Motor neuron (in vitro differentiated cells): Measurements from ENCODE around the gene CHST10. TPM values are rescaled to one million over a fixed set of nuclear protein-coding genes. Genes with fewer than 3 reads are reported as not detected.
"Not testable (repeated sequence)": the region's sequence is repeated elsewhere in the genome, so short reads cannot be mapped to it uniquely, and the experiment has no call there.

ENCODE experiments used
- ATAC-seq, 8 experiments: fragments of 200-7000 bp; cut with Tn5 transposase; replicated peaks in 6 of 8; 2 replicates each; pipeline ENCODE4 v1.8.0; 2021; ENCODE audit warnings: mild to moderate bottlenecking in 8 of 8, moderate library complexity in 8 of 8
- H3K27ac ChIP-seq, 2 donors: fragments of 250-450 bp; sonication (Bioruptor Pico); 2 replicates each; pipeline ENCODE4 v1.9.0; 2021; ENCODE audit warnings: antibody characterized with exemption in 2 of 2, mild to moderate bottlenecking in 2 of 2, moderate library complexity in 1 of 2
- H3K4me1 ChIP-seq, 2 donors: fragments of 250-450 bp; sonication (Bioruptor Pico); replicated peaks in 1 of 2; 2 replicates each; pipeline ENCODE4 v1.6.1; 2021; ENCODE audit warnings: antibody characterized with exemption in 2 of 2, mild to moderate bottlenecking in 2 of 2, moderate library complexity in 1 of 2
- H3K4me3 ChIP-seq, 5 donors: fragments of 250-450 bp; sonication (Bioruptor Pico); 2 replicates each; pipeline ENCODE4 v1.9.0; 2021; ENCODE audit warnings: antibody characterized with exemption in 5 of 5, mild to moderate bottlenecking in 5 of 5, moderate library complexity in 4 of 5
- WGBS, 10 experiments: fragments of 450-650 bp; shearing (Covaris generic); methylation state at CpG; one replicate each; pipeline ENCODE4 v1.0.0; 2022; 5-methylcytosine and 5-hydroxymethylcytosine counted together
- in situ Hi-C, 9 experiments: fragments of 400-800 bp; cut with MboI; loops; one replicate each; pipeline ENCODE4 v1.15.0; 2021; ENCODE audit warnings: low sequenced_read_pairs in 9 of 9, low pct_unique_long_range_greater_than_20kb in 2 of 9; ENCODE audit not compliant: unreplicated experiment in 9 of 9
- total RNA-seq, 8 experiments: library from RNA; unstranded; fragments of 300-600 nt; gene quantifications; 2 replicates each; pipeline versions ENCODE4 v1.2.3 to v1.2.4, GENCODE V29; 2022

CHST10 gene
- total RNA-seq, 8 experiments from 2014 or later: 2.5 to 40.8 (median 20.6) TPM

DNA sequence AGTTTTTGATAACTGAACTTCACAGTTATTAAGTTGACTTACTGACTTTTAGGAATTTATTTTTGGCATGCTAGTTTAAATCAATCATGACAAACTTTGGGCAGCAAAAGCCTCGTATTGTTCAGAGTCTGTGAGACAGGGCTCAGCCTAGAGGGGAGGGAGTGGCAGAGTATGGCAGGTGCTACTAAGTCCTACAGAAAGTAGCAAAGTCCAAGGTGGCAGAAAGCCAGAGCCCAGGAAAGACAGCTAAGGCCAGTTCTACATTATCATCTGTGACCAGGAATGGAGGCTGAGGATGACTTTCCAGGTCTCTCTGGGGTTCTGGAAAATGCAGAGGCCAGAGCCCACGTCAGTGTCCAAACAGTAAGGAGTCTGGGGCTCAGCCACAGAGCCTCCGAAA is 34.2 kb downstream of the CHST10 start:
- in situ Hi-C loops: loop anchor here in 4 of 9 experiments (5.0 to 25.0 kb wide), 3 partner anchors 121 to 671 kb away; no protein-coding TSS in a partner anchor
- H3K4me3 ChIP-seq: no peak overlapping the region
- ATAC-seq: no peak
- H3K4me1 ChIP-seq: peaks cover 4 to 6% of the 10 kb centered on the region in 2 donors
- 0 to 94% (median 80%) methylated on average over 1 to 2 of the region's 3 CpGs; no CpG with 5 or more reads in 2 of the 10 experiments for WGBS, 10 experiments
- no peak overlapping the region for H3K27ac ChIP-seq

DNA sequence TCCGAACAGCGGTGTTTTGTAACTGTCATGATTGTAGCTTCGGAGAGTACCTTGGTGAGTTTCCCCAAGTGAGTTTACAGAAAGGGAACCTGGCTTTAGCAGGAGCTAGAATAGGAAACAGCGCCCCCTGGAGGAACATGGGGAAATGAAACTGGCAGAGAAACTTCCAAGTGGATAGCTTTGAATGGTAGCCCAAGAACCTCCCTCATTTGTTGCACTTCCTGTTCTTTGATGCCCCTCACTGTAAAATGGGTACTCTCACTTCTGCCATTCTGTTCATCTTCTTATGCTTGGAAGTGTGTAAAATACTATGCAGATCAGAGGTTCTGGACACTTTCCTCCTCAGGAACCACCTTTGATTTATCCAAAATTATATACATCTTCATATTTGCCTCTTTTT is 36.2 kb downstream of the CHST10 start:
- ATAC-seq: peak in 7 of 8 experiments; percentile 39 to 80 (median 68)
- peaks cover 4 to 6% of the 10 kb centered on the region in 2 donors for H3K4me1 ChIP-seq
- 0 to 47% (median 13%) methylated on average over 1 to 4 of the region's 4 CpGs; no CpG with 5 or more reads in 1 of the 10 experiments for WGBS, 10 experiments
- no peak overlapping the region for H3K4me3 ChIP-seq
- in situ Hi-C loops: loop anchor here in 4 of 9 experiments (5.0 to 25.0 kb wide), 3 partner anchors 119 to 669 kb away; no protein-coding TSS in a partner anchor
- no peak overlapping the region for H3K27ac ChIP-seq

DNA sequence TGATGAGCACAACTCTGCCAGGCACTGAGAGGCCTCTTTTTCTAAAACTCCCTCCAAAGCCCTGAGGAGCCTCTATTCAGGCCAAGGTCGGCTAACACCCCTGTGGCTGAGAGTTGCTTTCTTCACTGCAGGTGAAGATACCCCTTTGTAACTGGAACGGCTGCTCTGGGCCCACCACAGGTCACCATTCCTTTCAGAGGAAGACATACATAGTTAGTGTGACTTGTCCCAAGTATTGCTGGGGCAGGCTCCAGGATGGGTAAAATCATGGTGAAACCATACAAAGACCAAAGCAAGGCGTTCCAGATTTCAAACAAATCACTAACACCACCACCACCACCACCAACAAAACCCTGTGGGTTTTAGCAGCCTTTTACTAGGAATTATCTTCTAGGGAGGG is 36.8 kb downstream of the CHST10 start:
- H3K4me1 ChIP-seq: peaks cover 4 to 6% of the 10 kb centered on the region in 2 donors
- in situ Hi-C loops: loop anchor here in 4 of 9 experiments (5.0 to 25.0 kb wide), 3 partner anchors 118 to 668 kb away; no protein-coding TSS in a partner anchor
- no peak for ATAC-seq
- WGBS, 10 experiments: 50 to 82% methylated on average over 1 to 3 of the region's 3 CpGs; no CpG with 5 or more reads in 8 of the 10 experiments
- H3K27ac ChIP-seq: no peak overlapping the region
- H3K4me3 ChIP-seq: no peak overlapping the region

DNA sequence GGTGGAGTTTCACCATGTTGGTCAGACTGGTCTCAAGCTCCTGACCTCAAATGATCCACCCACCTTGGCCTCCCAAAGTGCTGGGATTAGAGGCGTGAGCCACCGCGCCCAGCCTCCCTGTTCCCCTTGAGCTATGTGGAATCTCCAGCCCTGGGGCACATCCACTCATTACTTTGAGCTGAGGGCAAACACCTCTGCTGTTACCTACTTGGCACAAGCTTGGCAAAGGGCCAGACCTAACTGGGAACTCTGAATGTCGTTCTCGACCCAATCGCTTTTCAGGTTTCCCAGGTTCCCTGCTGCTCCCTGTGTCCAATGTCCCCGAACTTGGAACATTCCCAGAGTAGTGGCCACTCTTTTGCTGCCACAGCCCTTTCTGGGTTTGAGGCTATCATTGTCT is 40.6 kb downstream of the CHST10 start:
- ATAC-seq: no peak
- WGBS, 10 experiments: 60 to 100% (median 90%) methylated on average over 1 to 6 of the region's 7 CpGs; no CpG with 5 or more reads in 2 of the 10 experiments
- Histone ChIP-seq H3K4me3 (no peak overlapping the region), H3K27ac (no peak overlapping the region), H3K4me1 (peaks cover 4 to 6% of the 10 kb centered on the region in 2 donors)
- in situ Hi-C loops: loop anchor here in 4 of 9 experiments (10.0 to 25.0 kb wide), 3 partner anchors 112 to 665 kb away; no protein-coding TSS in a partner anchor

DNA sequence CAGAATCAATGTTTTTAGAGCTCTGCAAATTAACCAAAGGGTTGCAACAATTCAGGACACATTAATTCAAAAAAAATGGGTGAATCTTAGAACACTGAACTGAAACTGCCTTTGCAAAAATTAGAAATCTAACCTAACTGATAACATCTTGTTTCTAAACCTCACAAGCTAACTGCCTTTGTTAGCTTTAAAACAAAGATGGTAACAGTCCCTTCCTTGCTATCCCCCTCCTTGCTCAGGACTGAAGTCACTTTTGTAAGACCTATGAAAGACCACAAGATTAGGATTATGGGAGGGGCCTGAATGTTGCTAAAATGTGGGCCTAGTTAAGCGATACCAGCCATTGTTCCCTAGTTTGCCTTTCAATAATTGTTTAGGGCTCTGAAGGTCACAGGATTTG is 50.3 kb downstream of the CHST10 start:
- Histone ChIP-seq H3K4me1 (no peaks in the 10 kb centered on the region), H3K4me3 (no peak overlapping the region), H3K27ac (no peak overlapping the region)
- in situ Hi-C loops: no loop called here
- ATAC-seq: no peak
- WGBS, 10 experiments: 33 to 100% (median 78%) methylated on average over 1 of the region's 1 CpG; no CpG with 5 or more reads in 3 of the 10 experiments

DNA sequence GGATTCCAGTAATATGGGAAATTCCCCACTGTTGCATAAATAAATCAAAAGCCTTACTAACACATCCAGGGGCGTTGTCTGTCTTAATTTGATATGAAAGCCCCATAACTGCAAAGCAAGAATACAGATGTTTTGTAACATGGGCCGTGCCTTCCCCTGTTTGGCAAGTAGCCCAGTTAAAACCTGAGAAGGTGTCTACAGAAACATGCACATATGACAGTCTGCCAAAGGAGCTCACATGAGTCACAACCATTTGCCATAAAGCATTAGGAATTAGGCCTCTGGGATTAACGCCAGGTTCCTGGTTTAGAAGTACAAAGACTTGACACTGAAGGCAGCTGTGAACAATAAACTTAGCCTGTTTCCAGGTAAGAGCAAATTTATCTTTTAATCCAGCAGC is 52.0 kb downstream of the CHST10 start:
- Histone ChIP-seq H3K4me1 (no peaks in the 10 kb centered on the region), H3K27ac (no peak overlapping the region), H3K4me3 (no peak overlapping the region)
- in situ Hi-C loops: no loop called here
- peak in 2 of 8 experiments; percentile 46 to 48 for ATAC-seq
- WGBS, 10 experiments: 0 to 86% (median 33%) methylated on average over 1 to 3 of the region's 3 CpGs; no CpG with 5 or more reads in 3 of the 10 experiments

DNA sequence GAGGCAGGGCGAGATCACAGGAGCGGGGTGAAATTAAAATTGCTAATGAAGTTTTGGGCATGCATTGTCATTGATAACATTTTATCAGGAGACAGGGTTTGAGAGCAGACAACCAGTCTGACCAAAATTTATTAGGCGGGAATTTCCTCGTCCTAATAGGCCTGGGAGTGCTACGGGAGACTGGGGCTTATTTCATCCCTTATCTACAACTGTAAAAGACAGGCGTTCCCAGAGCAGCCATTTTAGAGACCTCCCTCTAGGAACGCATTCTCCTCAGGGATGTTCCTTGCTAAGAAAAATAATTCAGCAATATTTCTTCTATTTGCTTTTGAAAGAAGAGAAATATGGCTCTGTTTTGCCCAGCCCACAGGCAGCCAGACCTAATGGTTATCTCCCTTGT is 55.2 kb downstream of the CHST10 start:
- H3K4me1 ChIP-seq, H3K4me3 ChIP-seq, ATAC-seq, H3K27ac ChIP-seq, in situ Hi-C loops: not testable (repeated sequence)
- WGBS, 10 experiments: 60 to 100% (median 89%) methylated on average over 1 to 7 of the region's 7 CpGs; no CpG with 5 or more reads in 1 of the 10 experiments

DNA sequence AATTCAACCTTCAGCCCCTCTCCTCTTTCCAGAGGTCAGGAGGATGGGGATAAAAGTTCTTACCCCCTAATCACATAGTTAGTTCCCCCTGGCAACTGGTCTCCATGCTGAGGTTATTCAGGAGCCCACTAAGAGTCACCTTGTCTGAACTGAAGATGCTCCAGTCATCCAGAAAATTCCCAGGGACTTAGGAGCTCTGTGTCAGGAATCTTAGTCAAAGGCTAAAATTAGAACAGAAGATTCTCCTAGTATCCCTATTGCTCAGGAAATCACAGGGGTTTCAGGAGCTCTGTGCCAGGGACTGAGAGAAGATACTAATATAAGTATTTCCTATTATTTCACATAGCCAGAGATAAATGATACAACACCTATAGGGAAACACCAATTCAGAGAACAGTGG is 57.9 kb downstream of the CHST10 start:
- no peak overlapping the region for H3K27ac ChIP-seq
- no peak overlapping the region for H3K4me3 ChIP-seq
- no peak for ATAC-seq
- in situ Hi-C loops: no loop called here
- H3K4me1 ChIP-seq: no peaks in the 10 kb centered on the region

DNA sequence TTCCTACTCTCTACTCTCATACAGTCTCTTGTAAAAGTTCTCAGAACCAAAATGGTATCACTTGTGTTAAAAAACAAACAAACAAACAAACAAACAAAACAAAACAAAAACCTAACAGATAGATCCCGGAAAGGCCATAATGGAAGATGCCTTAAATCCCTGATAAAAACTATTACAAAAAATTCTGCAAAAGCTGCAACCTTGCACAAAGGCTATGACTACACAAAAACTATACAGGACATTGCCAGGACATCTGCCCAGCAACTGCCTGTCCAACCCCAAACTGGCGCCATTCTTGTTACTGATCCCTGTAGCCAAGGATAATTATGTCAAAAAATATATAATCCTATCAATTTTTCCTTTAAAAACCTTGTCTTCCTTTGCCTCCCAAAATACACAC is 58.9 kb downstream of the CHST10 start:
- no peak for ATAC-seq
- H3K27ac ChIP-seq: no peak overlapping the region
- no peaks in the 10 kb centered on the region for H3K4me1 ChIP-seq
- 10 to 100% (median 78%) methylated on average over 1 to 2 of the region's 2 CpGs; no CpG with 5 or more reads in 1 of the 10 experiments for WGBS, 10 experiments
- in situ Hi-C loops: no loop called here
- H3K4me3 ChIP-seq: no peak overlapping the region

DNA sequence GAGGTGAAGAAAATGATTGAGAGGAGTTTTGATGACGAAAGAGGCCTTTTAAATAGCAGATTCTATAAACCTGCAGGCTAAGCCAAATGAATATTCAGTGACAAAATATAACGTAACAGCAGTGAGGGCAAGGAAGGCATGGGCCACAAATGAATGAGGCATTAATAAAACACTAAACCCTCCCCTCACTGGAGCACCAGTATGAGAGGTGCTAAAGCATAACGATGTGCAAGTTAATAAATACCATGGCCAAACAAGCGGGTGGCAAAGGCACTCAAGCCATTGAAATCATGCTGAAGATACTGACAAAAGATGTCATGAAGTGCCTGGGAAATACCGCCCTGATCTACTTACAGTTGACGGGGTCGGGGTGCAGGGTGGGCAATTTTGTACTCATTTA is 64.9 kb downstream of the CHST10 start:
- in situ Hi-C loops: no loop called here
- 7 to 80% (median 70%) methylated on average over 2 to 7 of the region's 7 CpGs; no CpG with 5 or more reads in 1 of the 10 experiments for WGBS, 10 experiments
- ATAC-seq: no peak

DNA sequence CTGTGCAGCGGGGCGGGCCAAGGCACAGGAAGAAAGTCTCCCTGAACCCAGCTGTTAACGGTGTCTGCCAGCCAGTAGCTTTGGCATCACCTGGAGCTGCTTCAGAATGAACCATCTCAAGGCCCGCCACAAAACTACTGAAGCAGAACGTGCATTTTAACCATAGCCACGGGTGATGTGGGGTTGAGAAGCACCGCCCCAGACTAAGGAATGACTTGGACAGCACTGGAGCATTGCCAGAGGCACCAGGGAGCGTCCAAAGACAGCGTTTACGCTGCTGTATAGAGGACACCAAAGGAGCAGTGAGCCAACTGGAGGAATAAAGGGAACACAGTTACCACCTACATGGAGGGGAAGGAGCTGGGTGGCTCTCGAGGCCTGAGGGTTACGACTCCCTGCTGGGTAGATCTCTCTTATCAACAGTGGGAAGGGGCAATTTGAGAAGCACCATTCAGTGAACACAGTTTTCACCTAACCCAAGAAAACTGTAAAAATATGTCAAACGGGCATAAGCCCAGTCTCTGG is 66.7 kb downstream of the CHST10 start:
- 25 to 95% (median 45%) methylated on average over 3 to 10 of the region's 13 CpGs; no CpG with 5 or more reads in 3 of the 10 experiments for WGBS, 10 experiments
- Histone ChIP-seq H3K27ac (no peak overlapping the region), H3K4me3 (no peak overlapping the region), H3K4me1 (no peaks in the 10 kb centered on the region)
- no peak for ATAC-seq
- in situ Hi-C loops: no loop called here

More for the DNA sequence above, 64.9 kb downstream of the CHST10 start:
- H3K4me1 ChIP-seq: no peaks in the 10 kb centered on the region
- no peak overlapping the region for H3K4me3 ChIP-seq
- H3K27ac ChIP-seq: no peak overlapping the region

DNA sequence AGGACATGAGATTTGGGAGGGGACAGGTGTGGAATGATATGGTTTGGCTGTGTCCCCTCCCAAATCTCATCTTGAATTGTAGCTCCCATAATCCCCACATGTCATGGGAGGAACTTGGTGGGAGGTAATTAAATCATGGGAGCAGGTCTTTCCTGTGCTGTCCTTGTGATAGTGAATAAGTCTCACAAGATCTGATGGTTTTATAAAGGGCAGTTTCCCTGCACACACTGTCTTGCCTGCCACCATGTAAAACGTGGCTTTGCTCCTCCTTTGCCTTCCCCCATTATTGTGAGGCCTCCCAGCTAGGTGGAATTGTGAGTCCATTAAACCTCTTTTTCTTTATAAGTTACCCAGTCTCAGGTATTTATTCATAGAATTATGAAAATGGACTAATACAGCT is 72.3 kb downstream of the CHST10 start:
- H3K27ac ChIP-seq, in situ Hi-C loops, ATAC-seq, H3K4me3 ChIP-seq, H3K4me1 ChIP-seq: not testable (repeated sequence)
- WGBS, 10 experiments: 0 to 17% (median 7%) methylated on average over 1 of the region's 1 CpG; no CpG with 5 or more reads in 6 of the 10 experiments

DNA sequence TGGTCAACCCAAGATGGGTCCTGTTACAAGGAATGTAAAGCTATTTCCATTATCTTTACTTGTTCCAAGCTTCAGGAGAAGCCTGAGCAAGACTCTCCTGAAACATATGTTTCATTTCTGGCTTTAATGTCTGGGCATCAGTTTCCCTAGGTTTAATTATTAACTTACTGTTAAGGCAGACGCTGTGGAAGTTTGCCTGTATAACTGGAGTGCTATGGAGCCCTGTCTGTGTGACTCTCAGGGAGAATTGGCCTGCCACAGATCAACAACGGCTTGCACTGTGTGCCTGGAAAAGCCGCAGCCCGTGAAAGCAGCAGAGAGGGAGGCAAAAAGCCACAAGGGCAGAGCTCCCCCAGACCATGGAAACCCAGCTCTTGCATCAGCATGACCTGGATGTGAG is 73.0 kb downstream of the CHST10 start:
- ATAC-seq: no peak
- H3K27ac ChIP-seq: no peak overlapping the region
- in situ Hi-C loops: no loop called here
- H3K4me3 ChIP-seq: no peak overlapping the region
- 0 to 100% (median 40%) methylated on average over 1 to 4 of the region's 4 CpGs; no CpG with 5 or more reads in 3 of the 10 experiments for WGBS, 10 experiments
- no peaks in the 10 kb centered on the region for H3K4me1 ChIP-seq

DNA sequence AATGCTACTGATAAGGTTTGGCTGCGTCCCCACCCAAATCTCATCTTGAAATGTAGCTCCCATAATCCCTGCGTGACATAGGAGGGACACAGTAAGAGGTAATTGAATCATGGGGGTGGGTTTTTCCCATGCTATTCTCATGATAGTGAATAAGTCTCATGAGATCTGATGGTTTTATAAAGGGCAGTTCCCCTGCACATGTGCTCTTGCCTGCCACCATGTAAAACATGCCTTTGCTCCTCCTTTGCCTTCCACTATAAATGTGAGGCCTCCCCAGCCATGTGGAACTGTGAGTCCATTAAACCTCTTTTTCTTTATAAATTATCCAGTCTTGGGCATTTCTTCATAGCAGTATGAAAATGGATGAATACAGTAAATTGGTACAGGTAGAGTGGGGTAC is 75.0 kb downstream of the CHST10 start:
- H3K4me3 ChIP-seq, ATAC-seq, H3K4me1 ChIP-seq, H3K27ac ChIP-seq, in situ Hi-C loops: not testable (repeated sequence)
- 28 to 100% (median 89%) methylated on average over 1 to 2 of the region's 2 CpGs; no CpG with 5 or more reads in 5 of the 10 experiments for WGBS, 10 experiments
